GM21825 (cell line): ENCODE results near the gene SUPT6H.
A peak's percentile ranks its signal among the peaks of the same experiment; 100 is the strongest.
"Not testable (repeated sequence)": the region's sequence is repeated elsewhere in the genome, so short reads cannot be mapped to it uniquely, and the experiment has no call there.

ENCODE experiments used
- ATAC-seq: cut with Tn5 transposase; IDR thresholded peaks from one replicate; pipeline ENCODE4 v1.9.1; 2021; ENCODE audit warnings: mild to moderate bottlenecking, moderate library complexity; ENCODE audit not compliant: unreplicated experiment

SUPT6H gene

GRCh38 chr17:28735242-28735722, 73.3 kb downstream of the SUPT6H start:
- ATAC-seq, result no peak

- not testable (repeated sequence) for ATAC-seq
These were observed 74.1 kb downstream of the SUPT6H start for GRCh38 chr17:28735913-28736769.

GRCh38 chr17:28737316-28737715, 75.3 kb downstream of the SUPT6H start:
- ATAC-seq, result no peak

- peak; percentile 64 for ATAC-seq
These were observed 76.0 kb downstream of the SUPT6H start for GRCh38 chr17:28737770-28738679.

- ATAC-seq, result peak; percentile 26
These were observed 76.8 kb downstream of the SUPT6H start for GRCh38 chr17:28738680-28739384.

GRCh38 chr17:28740406-28741357, 78.7 kb downstream of the SUPT6H start:
- no peak for ATAC-seq

- no peak for ATAC-seq
These were observed 79.6 kb downstream of the SUPT6H start for GRCh38 chr17:28741358-28742349.

GRCh38 chr17:28743243-28744103, 81.5 kb downstream of the SUPT6H start, which contains the start of gene TRAF4:
TRAF4 (plus strand) TSS chr17:28744011; CDS start chr17:28744113, 102 bp downstream.
- peak; percentile 56 for ATAC-seq

- peak; percentile 11 for ATAC-seq
These were observed 82.3 kb downstream of the SUPT6H start for GRCh38 chr17:28744104-28744971.

GRCh38 chr17:28744972-28745785, 83.2 kb downstream of the SUPT6H start:
- no peak for ATAC-seq

GRCh38 chr17:28745786-28746411, 83.9 kb downstream of the SUPT6H start:
- ATAC-seq, result no peak

- ATAC-seq, result no peak
These were observed 84.6 kb downstream of the SUPT6H start for GRCh38 chr17:28746611-28747050.

- no peak for ATAC-seq
These were observed 85.2 kb downstream of the SUPT6H start for GRCh38 chr17:28747051-28747691.
